Erythroblast (primary cell): ENCODE measurements around the gene ACVRL1.

Source experiments
- DNase-seq, 2 experiments: peaks; one replicate each; lab custom pipeline; 2025; lab: John Stamatoyannopoulos, UW
- GATA1 ChIP-seq: IDR thresholded peaks from 2 replicates; pipeline ENCODE4 v1.6.1; 2011; ENCODE audit warnings: low read depth, mild to moderate bottlenecking, control low read depth, low read length, moderate library complexity
- POLR2A ChIP-seq: IDR thresholded peaks from 2 replicates; pipeline ENCODE4 v1.6.1; 2011; ENCODE audit warnings: mild to moderate bottlenecking, low read length

Gene ACVRL1

DNA sequence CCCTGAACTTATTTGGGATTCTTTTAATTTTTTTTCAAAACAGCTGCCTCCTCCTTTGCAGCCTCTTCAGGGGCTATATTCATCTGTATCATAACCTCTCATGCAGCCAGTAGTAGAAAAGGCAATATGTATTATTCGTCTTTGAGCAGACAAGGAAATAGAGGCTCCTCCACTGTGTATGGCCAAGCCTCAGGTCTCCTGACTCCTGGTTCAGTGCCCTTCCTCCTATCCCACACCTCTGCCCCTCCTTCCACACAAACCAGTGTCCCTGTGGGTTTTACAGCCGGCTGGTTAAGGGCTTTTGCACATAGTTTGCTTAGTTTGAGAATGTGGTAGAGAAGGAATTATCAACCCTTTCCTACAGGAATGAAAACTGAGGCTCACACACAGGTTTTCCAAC is 8.8 kb upstream of the ACVRL1 start:
- DNase-seq, result no peak
- TF ChIP-seq POLR2A, result no peak
- TF ChIP-seq GATA1, result no peak

DNA sequence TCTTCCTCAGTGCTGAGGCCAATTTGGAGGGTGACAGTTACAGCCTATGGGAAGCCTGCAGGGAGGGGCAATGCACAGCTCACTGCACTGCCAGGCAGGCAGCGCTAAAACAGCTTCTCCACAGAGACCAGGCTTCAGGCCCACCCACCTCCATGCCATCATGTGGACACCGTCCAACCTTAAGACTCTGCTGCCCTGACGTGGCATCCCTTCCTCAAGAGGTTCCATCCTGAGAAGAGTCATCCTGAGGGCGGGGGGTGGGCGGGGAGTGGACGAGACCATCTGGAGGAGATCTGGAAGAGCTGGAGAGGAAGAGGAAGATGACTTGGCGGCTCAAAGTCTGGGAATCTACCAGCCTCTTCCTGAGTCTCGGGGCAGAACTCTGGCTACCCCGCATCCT is 8.4 kb upstream of the ACVRL1 start:
- DNase-seq, result no peak

GRCh38 chr12:51900323-51900889 is 6.9 kb upstream of the ACVRL1 start:
- TF ChIP-seq POLR2A (no peak), GATA1 (no peak)
- DNase-seq, result no peak

More for the DNA sequence above, 8.4 kb upstream of the ACVRL1 start:
- no peak for TF ChIP-seq POLR2A
- TF ChIP-seq GATA1, result no peak

DNA sequence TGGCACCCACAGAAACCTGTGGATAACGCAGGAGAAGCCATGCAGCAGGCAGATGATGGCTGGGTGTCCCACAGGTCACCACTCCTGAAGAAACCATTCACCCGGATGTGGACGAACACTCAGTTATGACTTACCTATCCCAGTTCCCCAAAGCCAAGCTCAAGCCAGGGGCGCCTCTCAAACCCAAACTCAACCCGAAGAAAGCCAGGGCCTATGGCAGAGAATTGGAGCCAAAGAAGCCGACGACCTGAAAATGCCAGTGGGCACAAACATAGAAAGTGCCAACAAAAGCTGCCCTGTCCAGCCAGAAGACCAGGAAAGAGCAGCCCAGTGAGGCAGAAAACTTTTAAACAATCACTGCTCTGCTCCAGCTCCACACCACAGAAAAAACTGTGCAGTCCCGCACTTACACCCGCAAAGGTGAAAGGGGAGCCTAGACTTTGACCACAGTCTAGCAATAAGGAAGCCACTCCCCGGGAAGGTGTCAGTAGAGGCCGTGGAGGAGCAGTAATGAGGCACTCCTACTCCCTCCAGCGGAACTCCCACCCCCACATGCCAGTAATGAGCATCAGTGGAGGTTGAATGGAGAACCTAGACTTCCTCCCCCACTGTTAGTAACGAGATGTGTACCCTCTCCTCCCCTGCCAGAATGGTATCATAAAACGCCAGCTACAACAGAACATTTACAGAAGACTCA is 6.0 kb upstream of the ACVRL1 start:
- DNase-seq, result no peak

DNA sequence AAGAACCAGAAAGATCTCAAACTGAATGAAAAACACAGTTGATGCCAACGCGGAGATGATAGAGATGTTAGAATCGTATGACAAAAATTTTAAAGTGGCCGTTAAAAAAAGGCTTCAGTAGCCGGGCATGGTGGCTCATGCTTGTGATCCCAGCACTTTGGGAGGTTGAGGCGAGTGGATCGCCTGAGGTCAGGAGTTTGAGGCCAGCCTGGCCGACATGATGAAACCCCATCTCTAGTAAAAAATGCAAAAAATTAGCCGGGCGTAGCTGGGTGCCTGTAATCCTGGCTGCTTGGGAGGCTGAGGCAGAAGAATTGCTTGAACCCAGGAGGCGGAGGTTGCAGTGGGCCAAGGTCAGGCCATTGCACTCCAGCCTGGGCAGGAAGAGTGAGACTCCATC is 5.4 kb upstream of the ACVRL1 start:
- no peak for TF ChIP-seq POLR2A
- TF ChIP-seq GATA1, result no peak
- DNase-seq, result no peak

More for the DNA sequence above, 6.0 kb upstream of the ACVRL1 start:
- no peak for TF ChIP-seq POLR2A
- no peak for TF ChIP-seq GATA1

DNA sequence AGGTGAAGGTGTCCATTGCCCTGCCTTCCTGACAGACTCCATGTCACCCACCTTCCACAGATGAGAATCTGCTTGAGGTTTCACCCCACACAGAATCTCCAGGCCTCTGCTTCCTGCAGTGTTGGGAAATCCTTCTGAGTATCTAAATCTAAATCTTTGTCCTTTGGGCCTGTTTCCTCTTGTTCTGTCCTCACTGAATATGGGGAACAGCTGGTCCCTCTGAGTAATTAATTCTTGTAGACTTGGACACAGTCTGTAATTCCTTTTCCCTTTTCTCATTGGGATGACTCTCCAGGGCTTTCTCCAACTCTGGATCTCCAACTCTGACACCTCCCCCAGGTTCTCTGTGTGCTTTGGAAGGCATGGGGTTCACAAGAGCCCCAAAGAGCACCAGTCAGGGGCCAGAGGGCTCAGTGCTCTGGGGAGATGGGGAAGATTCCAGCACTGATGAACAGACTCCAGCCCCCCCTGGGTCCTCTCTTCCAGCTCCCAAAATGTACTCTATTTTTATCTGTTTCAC is 2.3 kb upstream of the ACVRL1 start:
- no peak for DNase-seq
- TF ChIP-seq POLR2A (no peak), GATA1 (no peak)

GRCh38 chr12:51905471-51906429 is 1.6 kb upstream of the ACVRL1 start:
- DNase-seq, result peak; percentile 65 to 66
- TF ChIP-seq POLR2A (no peak), GATA1 (no peak)

DNA sequence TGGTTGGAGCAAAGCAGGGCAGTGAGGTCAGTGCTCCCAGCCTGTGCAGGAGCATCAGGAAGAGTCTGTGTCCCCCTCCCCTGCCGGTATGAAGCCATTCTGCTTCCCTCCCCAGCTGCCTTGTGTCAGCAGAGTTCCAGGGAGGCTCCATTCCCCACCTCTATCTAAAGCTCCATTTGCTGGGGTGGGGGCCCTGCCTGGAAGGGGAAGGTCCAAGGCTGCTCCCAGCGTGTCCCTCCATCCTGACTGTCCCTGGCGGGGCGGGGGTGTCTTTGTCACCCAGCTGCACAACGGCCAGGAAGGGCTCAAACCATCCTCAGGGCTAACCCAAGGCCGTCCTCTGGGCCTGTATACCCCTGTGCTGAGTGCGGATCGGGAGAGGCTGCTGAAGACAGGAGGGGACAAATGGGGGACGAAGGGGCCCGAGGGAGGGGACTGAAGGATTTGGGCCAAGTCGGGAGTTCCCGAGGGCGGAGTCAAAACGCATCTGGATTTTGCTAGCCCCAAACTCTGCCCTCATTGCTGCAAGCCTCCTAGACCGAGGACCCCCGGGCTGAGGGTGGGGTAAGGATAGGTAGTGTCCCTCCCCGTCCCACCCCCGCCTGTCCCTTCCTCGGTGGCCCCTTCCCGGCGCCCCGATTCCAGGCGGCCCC is 748 bp upstream of the ACVRL1 start:
- TF ChIP-seq POLR2A (no peak), GATA1 (no peak)
- DNase-seq, result no peak

GRCh38 chr12:51907856-51908425 is 637 bp downstream of the ACVRL1 start:
- no peak for TF ChIP-seq GATA1
- no peak for TF ChIP-seq POLR2A
- no peak for DNase-seq

DNA sequence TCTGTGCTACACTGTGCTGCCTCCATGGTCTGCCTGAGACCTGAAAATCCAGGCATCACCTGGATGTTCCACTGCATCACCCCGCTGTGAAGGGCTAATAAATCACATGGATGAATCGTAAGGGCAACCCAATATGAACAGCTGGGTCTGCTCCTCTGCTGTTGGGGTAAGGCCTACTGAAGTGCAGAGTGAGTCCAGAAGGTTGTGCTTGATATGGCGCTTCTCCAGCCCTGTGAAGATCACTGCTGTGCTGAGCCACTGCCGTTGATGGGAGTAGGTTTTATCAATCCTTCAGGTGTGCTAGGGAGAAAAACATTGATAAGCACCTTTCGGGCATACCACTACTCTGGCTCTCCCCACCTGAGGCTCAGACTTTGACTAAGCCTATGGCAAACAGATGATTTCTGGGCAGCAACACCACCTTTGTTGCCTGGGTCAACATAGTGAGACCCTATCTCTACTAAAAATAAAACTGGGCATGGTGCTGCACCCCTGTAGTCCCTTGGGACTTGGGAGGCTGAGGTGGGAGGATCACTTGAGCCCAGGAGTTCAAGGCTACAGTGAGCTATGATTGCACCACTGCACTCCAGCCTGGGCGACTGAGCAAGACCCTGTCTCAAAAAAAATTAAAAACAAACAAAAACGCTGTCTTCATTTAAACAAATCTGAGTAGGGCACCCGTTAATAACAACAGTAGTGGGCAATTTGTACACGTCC is 1.7 kb downstream of the ACVRL1 start:
- no peak for TF ChIP-seq GATA1
- TF ChIP-seq POLR2A, result no peak

GRCh38 chr12:51910168-51910567 is 2.9 kb downstream of the ACVRL1 start:
- TF ChIP-seq GATA1, result no peak
- TF ChIP-seq POLR2A, result no peak

More for the DNA sequence above, 1.7 kb downstream of the ACVRL1 start:
- DNase-seq, result peak; percentile 15 to 51

GRCh38 chr12:51910691-51911090 is 3.4 kb downstream of the ACVRL1 start:
- TF ChIP-seq GATA1, result no peak

More at GRCh38 chr12:51910168-51910567, 2.9 kb downstream of the ACVRL1 start:
- DNase-seq, result no peak

More at GRCh38 chr12:51910691-51911090, 3.4 kb downstream of the ACVRL1 start:
- no peak for DNase-seq
